ENCODE results near the gene LRRFIP1. TPM values are rescaled to one million over a fixed set of nuclear protein-coding genes. Genes with fewer than 3 reads are reported as not detected.

The LRRFIP1 gene
- total and polyA plus RNA-seq, 2 of the 13 experiments (the other 11 are each of a cell fraction or from before 2014, with no cell fraction given): 15.9 to 40.5 TPM

GRCh38 chr2:237695201-237695780 is 67.9 kb downstream of the LRRFIP1 start:
- no peak for FAIRE-seq
- no peak for DNase-seq (ENCODE audit: low spot score)
- BruUV-seq (replicated peaks): no TSS peak
- Histone ChIP-seq H3K4me1 (ENCODE audit: insufficient read depth, low read length) (peaks cover 61% of the 10 kb centered on the region), H3K36me3 (replicated peaks in 1 of 2; ENCODE audit: control insufficient read depth in 1 of 2, insufficient read depth in 2 of 2, low read length in 2 of 2) (peaks cover 0 to 4% of the 10 kb centered on the region in 2 experiments; a peak in 1 of 5 replicates), H4K20me1 (ENCODE audit: insufficient read depth, low read length) (peaks cover 40% of the 10 kb centered on the region; the same call in 1 of the 2 replicates), H3K9me3 (ENCODE audit: low read length) (no peaks in the 10 kb centered on the region), H3K4me3 (replicated peaks in 1 of 3; ENCODE audit: insufficient read depth in 1 of 3, low read depth in 2 of 3, low read length in 3 of 3) (no peak overlapping the region), H3K79me2 (ENCODE audit: insufficient read depth, low read length) (peaks cover 75% of the 10 kb centered on the region), H3K27me3 (ENCODE audit: control insufficient read depth in 1 of 2, insufficient read depth in 2 of 2, low read length in 2 of 2) (no peaks in the 10 kb centered on the region; a peak in 1 of 5 replicates), H2AFZ (ENCODE audit: low read length) (no peak overlapping the region), H3K27ac (ENCODE audit: extremely low read length, insufficient read depth, low read length) (no peak overlapping the region), H3K4me2 (ENCODE audit: low read depth, low read length) (peak overlapping the region; percentile 5; the same call in 1 of the 2 replicates), H3K9ac (ENCODE audit: insufficient read depth, low read depth, low read length) (no peak overlapping the region)
- ATAC-seq: no peak
- ChIA-PET POLR2A (no interaction called here), CTCF (ENCODE audit: low intra/inter-chr PET ratio, low total read pairs) (no interaction called here)
- in situ Hi-C loops (cut with HindIII; ENCODE audit: extremely low pct_ligation_motif_present, low pct_unique_long_range_greater_than_20kb) (no loop called here), intact Hi-C loops (cut with micrococcal nuclease; ENCODE audit: unreplicated experiment) (no loop called here)
- no peak for TF ChIP-seq TEAD2 (CRISPR knock-in tag; IDR thresholded peaks at IDR 0.05)
- no peak for TF ChIP-seq ZC3H4 (CRISPR knock-in tag; IDR thresholded peaks at IDR 0.05; ENCODE audit: borderline replicate concordance)
- no peak for TF ChIP-seq MNT (IDR thresholded peaks at IDR 0.05)
- TF ChIP-seq SMAD9 (CRISPR knock-in tag; IDR thresholded peaks at IDR 0.05): no peak
- no peak for TF ChIP-seq ZNF549 (CRISPR knock-in tag; IDR thresholded peaks at IDR 0.05)
- no peak for TF ChIP-seq ZNF280B (CRISPR knock-in tag; IDR thresholded peaks at IDR 0.05; ENCODE audit: borderline replicate concordance)
- 92% methylated on average over 7 of the region's 7 CpGs for WGBS (ENCODE audit: low lambda C conversion rate)

All from HepG2 (cell line).